B cell (primary cell): ENCODE measurements around the gene INTU. TPM values are rescaled to one million over a fixed set of nuclear protein-coding genes. Genes with fewer than 3 reads are reported as not detected.

Experiments
- ATAC-seq: fragments of 200-7000 bp; cut with Tn5 transposase; one replicate; pipeline ENCODE4 v1.10.0; 2021; ENCODE audit warnings: low read depth, mild to moderate bottlenecking, moderate number of reproducible peaks, moderate library complexity
- CTCF ChIA-PET: fragments of 350-600 bp; sonication (Branson Sonifier 250); formaldehyde crosslinking; loops from one replicate; lab custom pipeline; 2021; ENCODE audit warnings: antibody characterized with exemption, inconsistent platforms; lab: Charles Lee
- POLR2A ChIA-PET: fragments of 350-600 bp; sonication (Branson Sonifier 250); formaldehyde crosslinking; loops from one replicate; lab custom pipeline; 2021; ENCODE audit warnings: antibody characterized with exemption; lab: Charles Lee
- DNase-seq: peaks from one replicate; pipeline ENCODE4 v3.0.0; 2013
- H2AFZ ChIP-seq: 2 replicates; pipeline ENCODE4 v1.6.1; 2012; ENCODE audit warnings: mild to moderate bottlenecking, low read depth, low read length; ENCODE audit not compliant: insufficient read depth, poor library complexity, severe bottlenecking
- H3K27ac ChIP-seq, 2 donors: 1 replicate in 1 of 2; 2 replicates in 1 of 2; pipeline ENCODE4 v1.5.1; 2012 to 2013; ENCODE audit warnings: low read length in 2 of 2, mild to moderate bottlenecking in 2 of 2, moderate library complexity in 1 of 2
- H3K27me3 ChIP-seq, 4 experiments: fragments of 200-600 bp in 1 of 4; sonication (generic) in 1 of 4; replicated peaks in 1 of 4; 1 replicate in 2 of 4; 2 replicates in 2 of 4; pipeline versions ENCODE4 v1.6.1 to v1.7.0; 2013 to 2016; ENCODE audit warnings: low read length in 3 of 4, mild to moderate bottlenecking in 2 of 4, mixed read lengths in 1 of 4, moderate library complexity in 1 of 4; ENCODE audit not compliant: insufficient read depth in 4 of 4, control insufficient read depth in 3 of 4; ENCODE audit errors: control extremely low read depth in 1 of 4
- H3K36me3 ChIP-seq, 2 experiments: replicated peaks in 1 of 2; 1 replicate in 1 of 2; 2 replicates in 1 of 2; pipeline versions ENCODE4 v1.6.1 to v1.7.1; 2013; ENCODE audit warnings: low read length in 1 of 2; ENCODE audit not compliant: insufficient read depth in 2 of 2, control insufficient read depth in 1 of 2; ENCODE audit errors: control extremely low read depth in 1 of 2, extremely low read depth in 1 of 2
- H3K4me1 ChIP-seq, 2 donors: fragments of 200-600 bp in 1 of 2; sonication (generic) in 1 of 2; 1 replicate in 1 of 2; 2 replicates in 1 of 2; pipeline versions ENCODE4 v1.5.1 to v1.6.1; 2013 to 2017; ENCODE audit warnings: low read length in 2 of 2; ENCODE audit not compliant: control insufficient read depth in 2 of 2, insufficient read depth in 2 of 2
- H3K4me2 ChIP-seq: replicated peaks from 2 replicates; pipeline ENCODE3; 2012; ENCODE audit warnings: mild to moderate bottlenecking, low read depth, low read length; ENCODE audit not compliant: poor library complexity, severe bottlenecking
- H3K4me3 ChIP-seq, 5 experiments: fragments of 200-600 bp in 1 of 5; sonication (generic) in 1 of 5; 1 replicate in 3 of 5; 2 replicates in 2 of 5; pipeline versions ENCODE4 v1.5.1 to v1.7.0; 2011 to 2016; ENCODE audit warnings: low read length in 4 of 5, mild to moderate bottlenecking in 4 of 5, low read depth in 2 of 5, control low read depth in 1 of 5, moderate library complexity in 1 of 5; ENCODE audit not compliant: insufficient read depth in 1 of 5; ENCODE audit errors: control extremely low read depth in 1 of 5, extremely low read depth in 1 of 5
- H3K79me2 ChIP-seq: fragments of 200-600 bp; sonication (generic); one replicate; pipeline ENCODE4 v1.6.0; 2016; ENCODE audit warnings: low read length; ENCODE audit not compliant: control insufficient read depth, insufficient read depth
- H3K9ac ChIP-seq: fragments of 200-600 bp; sonication (generic); 2 replicates; pipeline ENCODE4 v1.6.1; 2017; ENCODE audit warnings: mild to moderate bottlenecking, low read length, moderate library complexity
- H3K9me3 ChIP-seq, 3 donors: one replicate each; pipeline versions ENCODE4 v1.6.1 to v1.7.1; 2013; ENCODE audit warnings: low read length in 2 of 3; ENCODE audit not compliant: control insufficient read depth in 2 of 3, insufficient read depth in 1 of 3; ENCODE audit errors: control extremely low read depth in 1 of 3
- H4K20me1 ChIP-seq: 2 replicates; pipeline ENCODE4 v1.6.0; 2012; ENCODE audit warnings: mild to moderate bottlenecking, low read length; ENCODE audit not compliant: insufficient read depth, control insufficient read depth, poor library complexity, severe bottlenecking
- H3K27ac Mint-ChIP-seq: one replicate; pipeline ENCODE4 v1.8.0; 2021; ENCODE audit warnings: mixed read lengths
- H3K27me3 Mint-ChIP-seq: one replicate; pipeline ENCODE4 v1.8.0; 2021; ENCODE audit warnings: mixed read lengths
- H3K4me1 Mint-ChIP-seq: one replicate; pipeline ENCODE4 v1.8.0; 2021; ENCODE audit warnings: mixed read lengths
- H3K4me3 Mint-ChIP-seq: one replicate; pipeline ENCODE4 v1.8.0; 2021; ENCODE audit warnings: mixed read lengths
- H3K9me3 Mint-ChIP-seq: one replicate; pipeline ENCODE4 v1.8.0; 2022; ENCODE audit warnings: mixed read lengths; ENCODE audit not compliant: insufficient read depth
- EZH2 ChIP-seq: IDR thresholded peaks from 2 replicates; pipeline ENCODE4 v1.6.1; 2012; ENCODE audit warnings: borderline replicate concordance, low read depth, mild to moderate bottlenecking, moderate library complexity, low read length; ENCODE audit not compliant: insufficient read depth, poor library complexity, severe bottlenecking
- WGBS: methylation state at CpG from one replicate; pipeline ENCODE4 v1.1.5; 2013; ENCODE audit warnings: missing lambda C conversion rate; ENCODE audit not compliant: insufficient coverage; 5-methylcytosine and 5-hydroxymethylcytosine counted together
- intact Hi-C: fragments of 100-400 bp; cut with micrococcal nuclease; formaldehyde crosslinking; loops from one replicate; pipeline ENCODE4 v1.10.0; 2022
- polyA plus RNA-seq: library from polyadenylated mRNA; depleted of rRNA; stranded (reverse); fragments of >200 nt; gene quantifications from 2 replicates; pipeline ENCODE4 v1.2.3, GENCODE V29; 2012
- total RNA-seq, 2 donors: library from RNA; stranded (reverse); fragments of 120-200 nt in 1 of 2; gene quantifications; 1 replicate in 1 of 2; 2 replicates in 1 of 2; pipeline versions ENCODE4 v1.2.3 to v1.2.4, GENCODE V29; 2013 to 2022
- TF ChIP-seq, protein P1 (sequence below): fragments of 200-600 bp; IDR thresholded peaks from one replicate; pipeline ENCODE4 v1.8.0; 2022; ENCODE audit warnings: antibody characterized with exemption, mild to moderate bottlenecking

The INTU gene
- total and polyA plus RNA-seq, 2 donors (not counting 1 experiment from before 2014, with no cell fraction given) = not detected

DNA sequence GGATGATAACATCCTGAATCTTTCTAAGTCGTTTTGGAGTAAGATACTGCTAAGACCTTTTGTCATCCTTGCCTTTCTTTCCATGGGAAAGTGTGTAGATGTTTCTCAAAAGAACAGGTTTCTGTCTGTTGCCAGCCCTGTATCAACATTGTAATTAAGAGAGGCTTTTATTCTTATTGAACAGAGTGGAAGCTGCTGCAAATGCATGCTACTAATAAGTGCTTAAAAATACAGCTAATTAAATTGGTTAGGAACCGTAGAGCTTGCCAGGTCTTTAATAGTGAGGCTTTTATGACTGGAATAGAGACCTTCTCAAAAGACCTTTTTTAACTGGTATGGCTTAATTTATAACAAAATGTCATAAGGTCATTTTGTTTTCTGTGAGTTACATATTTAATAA, 34.4 kb downstream of the INTU start:
- Mint-ChIP-seq H3K4me3 (no peak overlapping the region), H3K9me3 (peaks cover 3% of the 10 kb centered on the region), H3K27ac (no peak overlapping the region), H3K27me3 (no peaks in the 10 kb centered on the region), H3K4me1 (no peaks in the 10 kb centered on the region)
- intact Hi-C loops = no loop called here
- Histone ChIP-seq H3K9ac (no peak overlapping the region), H3K79me2 (no peaks in the 10 kb centered on the region), H3K9me3 (no peaks in the 10 kb centered on the region), H4K20me1 (no peaks in the 10 kb centered on the region), H3K4me3 (no peak overlapping the region), H3K36me3 (no peaks in the 10 kb centered on the region), H3K4me1 (no peaks in the 10 kb centered on the region), H3K4me2 (no peak overlapping the region), H3K27me3 (no peaks in the 10 kb centered on the region), H2AFZ (no peak overlapping the region), H3K27ac (no peak overlapping the region)
- CTCF ChIA-PET = no interaction called here
- no peak for TF ChIP-seq EZH2
- TF ChIP-seq, protein P1, sequence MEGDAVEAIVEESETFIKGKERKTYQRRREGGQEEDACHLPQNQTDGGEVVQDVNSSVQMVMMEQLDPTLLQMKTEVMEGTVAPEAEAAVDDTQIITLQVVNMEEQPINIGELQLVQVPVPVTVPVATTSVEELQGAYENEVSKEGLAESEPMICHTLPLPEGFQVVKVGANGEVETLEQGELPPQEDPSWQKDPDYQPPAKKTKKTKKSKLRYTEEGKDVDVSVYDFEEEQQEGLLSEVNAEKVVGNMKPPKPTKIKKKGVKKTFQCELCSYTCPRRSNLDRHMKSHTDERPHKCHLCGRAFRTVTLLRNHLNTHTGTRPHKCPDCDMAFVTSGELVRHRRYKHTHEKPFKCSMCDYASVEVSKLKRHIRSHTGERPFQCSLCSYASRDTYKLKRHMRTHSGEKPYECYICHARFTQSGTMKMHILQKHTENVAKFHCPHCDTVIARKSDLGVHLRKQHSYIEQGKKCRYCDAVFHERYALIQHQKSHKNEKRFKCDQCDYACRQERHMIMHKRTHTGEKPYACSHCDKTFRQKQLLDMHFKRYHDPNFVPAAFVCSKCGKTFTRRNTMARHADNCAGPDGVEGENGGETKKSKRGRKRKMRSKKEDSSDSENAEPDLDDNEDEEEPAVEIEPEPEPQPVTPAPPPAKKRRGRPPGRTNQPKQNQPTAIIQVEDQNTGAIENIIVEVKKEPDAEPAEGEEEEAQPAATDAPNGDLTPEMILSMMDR = no peak
- no peak for DNase-seq
- WGBS = no CpG with 5 or more reads among the region's 2 CpGs
- ATAC-seq = no peak
- POLR2A ChIA-PET = no interaction called here

DNA sequence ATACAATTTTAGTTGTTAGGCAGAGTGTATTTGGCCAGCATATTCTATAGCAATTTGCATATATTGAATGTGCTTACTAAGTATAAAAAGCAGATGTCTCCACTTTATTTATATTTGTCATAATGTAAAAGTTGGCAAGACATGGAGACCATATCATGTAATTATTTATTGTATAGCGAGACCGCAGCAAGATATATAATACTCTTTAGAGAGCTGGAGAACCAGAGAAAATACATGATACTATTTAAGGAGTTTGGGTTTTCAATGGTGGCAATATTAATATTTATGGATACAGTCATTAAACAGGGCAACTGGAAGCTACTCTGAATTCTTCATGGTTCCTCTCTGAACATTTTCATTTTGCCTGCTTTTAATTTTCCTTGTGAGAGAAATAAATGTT, 35.0 kb downstream of the INTU start:
- no peak overlapping the region for H2AFZ ChIP-seq
- H3K36me3 ChIP-seq = no peaks in the 10 kb centered on the region
- H3K79me2 ChIP-seq = no peaks in the 10 kb centered on the region
- WGBS = no CpG with 5 or more reads among the region's 2 CpGs
- no peak overlapping the region for H3K9ac ChIP-seq
- no peak overlapping the region for H3K4me3 Mint-ChIP-seq
- no peaks in the 10 kb centered on the region for H3K27me3 Mint-ChIP-seq
- H3K4me2 ChIP-seq = no peak overlapping the region
- H3K4me1 Mint-ChIP-seq = no peaks in the 10 kb centered on the region
- ATAC-seq = no peak
- H3K9me3 ChIP-seq = no peaks in the 10 kb centered on the region
- no peak overlapping the region for H3K27ac ChIP-seq
- CTCF ChIA-PET = no interaction called here
- POLR2A ChIA-PET = no interaction called here
- H3K4me1 ChIP-seq = no peaks in the 10 kb centered on the region
- H3K9me3 Mint-ChIP-seq = peaks cover 3% of the 10 kb centered on the region
- no peak overlapping the region for H3K27ac Mint-ChIP-seq
- no peaks in the 10 kb centered on the region for H3K27me3 ChIP-seq
- intact Hi-C loops = no loop called here
- no peak overlapping the region for H3K4me3 ChIP-seq
- TF ChIP-seq EZH2 = no peak
- TF ChIP-seq, protein P1 = no peak
- DNase-seq = no peak
- no peaks in the 10 kb centered on the region for H4K20me1 ChIP-seq
